Measurements from ENCODE around the gene BTBD9.

GRCh38 chr6:38311201-38311600 is 328.5 kb downstream of the BTBD9 start:
- TF ChIP-seq, protein P1, sequence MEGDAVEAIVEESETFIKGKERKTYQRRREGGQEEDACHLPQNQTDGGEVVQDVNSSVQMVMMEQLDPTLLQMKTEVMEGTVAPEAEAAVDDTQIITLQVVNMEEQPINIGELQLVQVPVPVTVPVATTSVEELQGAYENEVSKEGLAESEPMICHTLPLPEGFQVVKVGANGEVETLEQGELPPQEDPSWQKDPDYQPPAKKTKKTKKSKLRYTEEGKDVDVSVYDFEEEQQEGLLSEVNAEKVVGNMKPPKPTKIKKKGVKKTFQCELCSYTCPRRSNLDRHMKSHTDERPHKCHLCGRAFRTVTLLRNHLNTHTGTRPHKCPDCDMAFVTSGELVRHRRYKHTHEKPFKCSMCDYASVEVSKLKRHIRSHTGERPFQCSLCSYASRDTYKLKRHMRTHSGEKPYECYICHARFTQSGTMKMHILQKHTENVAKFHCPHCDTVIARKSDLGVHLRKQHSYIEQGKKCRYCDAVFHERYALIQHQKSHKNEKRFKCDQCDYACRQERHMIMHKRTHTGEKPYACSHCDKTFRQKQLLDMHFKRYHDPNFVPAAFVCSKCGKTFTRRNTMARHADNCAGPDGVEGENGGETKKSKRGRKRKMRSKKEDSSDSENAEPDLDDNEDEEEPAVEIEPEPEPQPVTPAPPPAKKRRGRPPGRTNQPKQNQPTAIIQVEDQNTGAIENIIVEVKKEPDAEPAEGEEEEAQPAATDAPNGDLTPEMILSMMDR (IDR thresholded peaks at IDR 0.05): no peak
- no peak for TF ChIP-seq POLR2A (IDR thresholded peaks at IDR 0.05)

Data from Peyer's patch (tissue), 4 donors.